Limb (tissue), 2 donors: ENCODE data around the gene MICU1.
"Not testable (repeated sequence)": the region's sequence is repeated elsewhere in the genome, so short reads cannot be mapped to it uniquely, and the experiment has no call there.

Experiments used
- DNase-seq, 2 donors: peaks; one replicate each; pipeline ENCODE4 v3.0.0-alpha.2; 2016; ENCODE audit errors: extremely low spot score in 2 of 2

Gene MICU1

DNA sequence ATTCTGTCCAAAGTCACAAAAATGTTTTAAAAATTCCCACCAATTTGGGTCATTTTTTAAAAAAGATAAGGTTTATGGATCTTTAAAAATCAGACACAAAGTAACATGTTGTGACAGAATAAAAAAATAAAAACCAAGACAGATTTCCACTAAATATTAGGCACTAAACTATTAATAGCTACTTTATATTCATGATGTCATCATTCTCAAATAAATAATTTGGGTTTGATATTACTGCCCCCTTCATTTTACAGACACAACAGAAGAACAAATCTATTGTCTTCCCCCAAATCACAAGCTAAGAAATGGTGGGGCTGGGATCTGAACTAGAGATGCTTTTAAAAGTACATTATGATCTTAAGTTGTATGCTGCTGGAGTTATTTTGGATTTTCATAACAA is 119.4 kb downstream of the MICU1 start:
- DNase-seq, result no peak

DNA sequence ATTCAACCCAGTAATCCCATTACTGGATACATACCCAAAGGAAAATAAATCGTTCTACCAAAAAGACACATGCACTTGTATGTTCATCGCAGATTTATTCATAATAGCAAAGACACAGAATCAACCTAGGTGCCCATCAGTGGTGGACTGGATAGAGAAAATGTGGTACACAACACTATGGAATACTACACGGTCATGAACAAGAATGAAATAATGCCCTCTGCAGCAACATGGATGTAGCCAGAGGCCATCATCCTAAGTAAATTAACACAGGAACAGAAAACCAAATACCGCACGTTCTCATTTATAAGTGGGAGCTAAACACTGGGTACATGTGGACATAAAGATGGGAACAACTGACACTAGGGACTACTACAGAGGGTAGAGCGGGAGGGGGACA is 120.4 kb downstream of the MICU1 start:
- DNase-seq, result no peak

DNA sequence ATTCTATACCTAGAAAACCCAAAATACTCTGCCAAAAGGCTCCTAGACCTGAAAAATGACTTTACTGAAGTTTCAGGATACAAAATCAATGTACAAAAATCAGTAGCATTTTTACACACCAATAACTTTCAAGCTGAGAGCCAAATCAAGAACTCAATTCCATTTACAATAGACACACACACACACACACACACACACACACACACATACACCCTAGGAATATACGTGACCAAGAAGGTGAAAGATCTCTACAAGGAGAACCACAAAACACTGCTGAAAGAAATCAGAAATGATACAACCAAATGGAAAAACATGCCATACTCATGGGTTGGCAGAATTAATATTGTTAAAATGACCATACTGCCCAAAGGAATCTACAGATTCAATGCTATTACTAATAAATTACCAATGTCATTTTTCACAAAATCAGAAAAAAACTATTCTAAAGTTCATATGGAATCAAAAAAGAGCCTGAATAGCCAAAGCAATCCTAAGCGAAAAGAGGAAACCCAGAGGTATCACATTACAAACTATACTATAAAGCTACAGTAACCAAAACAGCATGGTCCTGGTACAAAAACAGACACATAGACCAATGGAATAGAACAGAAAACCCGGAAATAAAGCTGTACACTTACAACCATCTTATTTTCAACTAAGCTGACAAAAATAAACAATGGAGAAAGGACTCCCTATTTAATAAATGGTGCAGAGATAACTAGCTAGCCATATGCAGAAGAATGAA is 122.0 kb downstream of the MICU1 start:
- no peak for DNase-seq

DNA sequence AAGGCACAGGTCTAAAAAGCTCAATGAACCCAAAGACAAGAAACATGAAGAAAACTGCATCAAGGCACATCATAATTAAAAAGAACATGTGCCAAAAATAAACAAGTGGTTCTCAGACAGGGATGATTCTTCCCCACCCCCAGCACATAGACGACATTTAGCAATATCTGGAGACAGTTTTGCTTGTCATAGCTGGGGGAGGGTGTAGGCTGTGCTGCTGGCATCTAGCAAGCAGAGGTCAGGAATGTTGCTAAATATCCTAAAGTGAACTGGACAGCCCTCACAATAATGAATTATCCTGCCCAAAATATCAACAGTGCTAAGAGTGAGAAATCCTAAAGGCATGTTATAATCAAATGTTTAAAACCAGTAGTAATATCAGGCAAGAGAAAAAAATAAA is 122.6 kb downstream of the MICU1 start:
- no peak for DNase-seq

DNA sequence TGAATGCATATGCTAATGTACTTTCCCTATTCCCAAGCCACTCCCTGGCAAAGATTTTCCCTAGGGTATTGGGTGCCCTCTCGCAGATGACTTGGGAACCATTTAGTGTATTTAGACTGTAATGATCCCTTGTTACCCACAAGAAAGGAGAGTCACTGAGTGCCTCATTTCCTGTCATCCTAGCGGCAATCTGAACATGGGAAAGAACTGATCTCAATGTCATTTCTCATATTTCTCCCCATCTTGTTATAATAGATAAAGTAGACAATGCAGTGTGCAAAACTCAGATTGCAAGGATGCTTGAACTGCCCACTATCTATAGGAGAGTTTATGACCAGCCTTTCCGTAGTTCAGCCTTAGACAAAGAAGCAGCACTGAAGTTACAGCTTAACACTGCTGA is 123.3 kb downstream of the MICU1 start:
- no peak for DNase-seq

DNA sequence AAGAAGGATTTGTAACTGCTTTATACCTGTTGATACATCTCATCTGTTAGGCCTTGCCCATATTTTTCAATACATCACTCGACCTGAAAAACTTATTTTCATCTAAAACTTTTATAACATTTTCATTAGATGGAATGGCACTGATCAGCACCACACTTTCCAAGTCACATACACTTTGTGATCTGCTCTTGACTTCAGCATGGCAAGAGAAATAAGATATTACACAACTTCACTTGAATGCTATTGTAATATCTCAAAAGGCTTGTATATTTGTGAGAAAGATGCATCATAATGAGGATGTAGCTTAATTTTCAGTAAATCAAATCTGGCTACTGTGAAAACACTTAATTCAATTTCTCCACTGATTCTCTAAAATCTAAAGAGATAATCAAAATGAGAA is 126.2 kb downstream of the MICU1 start:
- DNase-seq, result no peak

DNA sequence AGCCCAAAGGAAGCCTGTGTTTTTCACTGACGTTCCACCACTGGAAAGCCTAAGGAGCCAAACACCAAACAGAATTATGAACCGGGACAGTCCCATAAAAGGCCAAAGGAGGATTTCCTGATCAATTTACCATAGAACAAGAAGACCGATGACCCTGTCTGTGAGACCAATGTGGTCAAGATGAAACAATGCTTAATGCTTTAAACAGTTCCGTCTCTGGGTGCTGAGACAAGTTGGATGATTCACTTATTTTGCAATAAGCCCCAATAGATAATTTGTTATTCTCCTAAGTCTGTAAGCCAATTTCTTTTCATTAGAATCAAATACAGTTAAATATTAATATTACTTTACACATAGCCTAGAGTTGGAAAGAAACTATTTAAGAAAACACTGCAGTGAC is 134.9 kb downstream of the MICU1 start:
- no peak for DNase-seq

DNA sequence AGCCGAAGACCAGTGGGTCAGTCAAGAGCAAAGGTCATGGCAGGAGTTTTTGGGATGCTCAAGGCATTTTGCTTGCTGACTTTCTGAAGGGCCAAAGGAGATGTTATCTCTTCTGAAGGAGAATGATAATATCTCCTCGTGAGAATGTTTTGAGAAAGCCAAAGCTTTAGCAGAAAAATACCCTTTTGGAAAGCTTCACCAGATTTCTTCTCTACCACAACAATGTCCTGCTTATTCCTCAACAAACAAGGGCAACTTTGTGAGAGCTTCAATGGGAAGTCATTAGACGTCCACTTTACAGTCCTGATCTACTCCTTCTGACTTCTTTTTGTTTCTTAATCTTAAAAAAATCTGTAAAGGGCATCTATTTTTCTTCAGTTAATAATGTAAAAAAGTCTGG is 138.4 kb downstream of the MICU1 start:
- DNase-seq, result no peak

DNA sequence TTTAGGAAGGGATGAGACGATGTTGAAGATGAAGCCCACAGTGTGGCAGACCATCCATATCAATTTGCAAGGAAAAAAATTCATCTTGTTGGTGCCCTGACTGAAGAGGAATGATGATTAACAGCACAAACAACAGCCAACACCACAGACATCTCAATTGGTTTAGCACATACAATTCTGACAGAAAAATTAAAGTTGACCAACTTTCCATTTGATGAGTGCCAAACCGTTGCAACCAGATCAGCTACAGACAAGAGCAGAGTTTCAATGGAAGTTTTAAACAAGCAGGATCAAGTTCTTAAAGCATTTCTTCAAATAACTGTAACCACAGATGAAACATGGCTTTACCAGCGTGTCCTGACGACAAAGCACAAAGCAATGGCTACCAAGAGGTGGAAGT is 138.8 kb downstream of the MICU1 start:
- no peak for DNase-seq

DNA sequence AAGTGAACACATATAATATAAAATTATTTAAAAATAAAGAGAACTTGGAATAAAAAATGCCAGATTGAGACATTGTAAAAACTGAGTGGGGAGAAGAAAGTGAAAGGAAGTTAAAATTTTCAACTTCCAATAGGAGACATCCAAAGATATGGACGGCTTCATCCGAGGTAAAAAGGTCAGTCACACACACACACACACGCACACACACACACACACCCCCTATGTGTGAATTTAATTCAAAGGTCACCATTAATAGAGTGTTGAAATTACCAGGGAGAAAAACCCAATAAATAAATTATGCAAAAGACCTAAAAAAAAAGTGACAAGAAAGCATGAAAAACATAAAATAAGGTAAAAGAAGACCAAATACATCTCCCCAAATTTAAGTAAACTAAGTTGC is 140.2 kb downstream of the MICU1 start:
- DNase-seq, result no peak

DNA sequence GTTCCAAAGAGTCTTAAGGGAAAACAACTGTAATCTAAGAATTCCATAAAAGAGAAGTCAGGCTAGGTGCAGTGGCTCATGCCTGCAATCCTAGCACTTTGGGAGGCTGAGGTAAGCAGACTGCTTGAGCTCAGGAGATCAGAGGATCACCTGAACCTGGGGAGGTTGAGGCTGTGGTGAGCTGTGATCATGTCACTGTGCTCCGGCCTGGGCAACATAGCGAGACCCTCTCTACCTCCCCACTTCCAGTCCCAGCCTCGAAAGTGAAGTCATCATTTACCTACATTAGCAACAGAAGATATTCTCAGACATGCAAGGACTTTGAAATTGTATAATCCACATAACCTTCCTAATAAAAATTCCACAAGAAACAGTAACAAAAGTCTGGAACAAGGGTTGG is 141.4 kb downstream of the MICU1 start:
- no peak for DNase-seq

DNA sequence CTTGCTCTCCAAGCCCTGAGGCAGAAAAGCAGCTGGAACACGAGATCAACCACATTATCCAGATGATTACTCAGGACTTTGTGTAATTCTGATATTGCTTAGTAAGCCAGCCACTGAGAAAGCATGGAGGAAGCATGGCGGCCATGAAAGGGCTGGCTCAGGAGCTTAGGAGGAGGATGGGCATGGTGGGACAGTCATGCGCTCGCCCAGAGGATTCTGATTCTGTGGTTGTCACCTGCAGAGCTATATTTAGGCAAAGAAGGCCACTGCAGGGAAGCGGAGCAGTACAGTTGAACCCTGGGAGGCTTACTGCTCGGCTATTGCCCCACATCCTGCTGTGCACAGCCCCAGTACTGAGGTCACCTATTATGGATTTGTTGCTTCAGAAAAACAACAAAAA is 142.4 kb downstream of the MICU1 start:
- no peak for DNase-seq

DNA sequence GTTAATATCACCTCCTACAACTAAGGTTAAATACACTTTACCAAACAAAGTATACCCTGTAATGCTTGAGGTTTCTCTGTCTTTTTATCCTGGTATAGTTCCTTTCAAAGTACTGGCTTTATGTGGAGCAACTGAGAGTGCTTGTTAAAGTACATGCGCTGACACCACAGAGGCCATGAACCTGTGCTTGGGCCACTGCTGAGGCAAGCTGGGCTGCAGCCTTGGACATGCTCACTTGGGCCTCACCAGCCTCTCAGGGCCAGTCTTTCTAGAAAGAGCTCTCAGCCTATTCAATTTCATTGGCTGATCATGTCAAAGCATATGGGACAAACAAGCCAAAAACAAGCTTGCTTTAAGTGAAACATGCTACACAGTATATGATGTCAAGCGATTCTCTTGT is 145.0 kb downstream of the MICU1 start:
- no peak for DNase-seq

DNA sequence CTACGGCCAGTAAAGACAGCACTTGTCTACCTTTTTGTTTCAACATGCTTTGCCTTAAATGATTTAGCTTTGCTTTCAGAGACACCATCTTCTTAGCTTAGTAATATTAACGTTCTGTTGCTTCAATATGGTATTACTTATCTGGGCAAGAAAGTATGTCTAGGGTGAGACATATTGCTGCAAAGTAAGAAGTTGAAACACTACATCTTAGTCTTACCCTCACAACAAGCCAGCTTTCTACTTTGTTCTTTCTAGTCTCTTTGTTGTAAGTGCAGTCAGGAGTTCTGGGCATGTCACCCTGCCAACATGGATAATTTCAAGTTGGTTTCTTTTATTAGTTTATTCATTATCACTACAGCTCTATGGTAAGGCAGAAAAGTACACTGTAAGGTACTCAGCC is 148.4 kb downstream of the MICU1 start:
- DNase-seq, result no peak

DNA sequence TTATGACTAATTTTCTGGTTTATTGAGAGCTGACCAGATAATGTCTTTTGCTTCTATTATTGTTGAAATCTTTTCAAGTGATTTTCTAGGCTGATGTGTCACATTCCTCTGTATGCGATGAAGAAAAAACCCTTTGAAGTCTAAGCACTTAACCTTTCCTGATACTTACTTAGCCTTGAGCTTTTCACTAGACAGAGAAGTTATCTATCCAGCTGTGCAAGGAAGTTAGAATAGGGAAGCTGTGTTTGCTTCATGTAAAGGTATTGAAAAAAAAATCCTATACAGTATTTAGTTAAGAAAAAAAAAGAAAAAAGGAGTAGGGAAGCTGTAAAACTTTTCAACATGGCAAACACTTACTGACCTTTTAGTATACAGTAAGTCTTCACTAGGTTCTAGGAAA is 153.6 kb downstream of the MICU1 start:
- no peak for DNase-seq

DNA sequence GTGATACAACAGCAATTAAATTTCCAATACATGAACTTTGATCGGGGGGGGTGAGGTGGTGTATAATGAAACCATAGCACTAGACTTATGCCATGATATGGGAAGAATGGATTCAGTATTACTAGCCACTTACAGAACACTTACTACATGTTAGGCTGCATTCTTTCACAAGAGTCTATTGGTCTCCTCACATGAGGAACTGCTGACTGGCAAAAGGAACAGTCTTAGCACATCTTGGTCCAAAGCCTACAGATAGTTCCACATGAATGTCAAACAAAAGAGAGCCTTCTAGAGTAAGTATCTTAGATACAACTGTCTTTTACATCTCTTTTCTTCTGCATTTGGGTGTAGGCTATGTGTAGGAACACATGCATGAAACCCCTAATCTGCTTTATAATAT is 155.2 kb downstream of the MICU1 start:
- DNase-seq, result no peak

DNA sequence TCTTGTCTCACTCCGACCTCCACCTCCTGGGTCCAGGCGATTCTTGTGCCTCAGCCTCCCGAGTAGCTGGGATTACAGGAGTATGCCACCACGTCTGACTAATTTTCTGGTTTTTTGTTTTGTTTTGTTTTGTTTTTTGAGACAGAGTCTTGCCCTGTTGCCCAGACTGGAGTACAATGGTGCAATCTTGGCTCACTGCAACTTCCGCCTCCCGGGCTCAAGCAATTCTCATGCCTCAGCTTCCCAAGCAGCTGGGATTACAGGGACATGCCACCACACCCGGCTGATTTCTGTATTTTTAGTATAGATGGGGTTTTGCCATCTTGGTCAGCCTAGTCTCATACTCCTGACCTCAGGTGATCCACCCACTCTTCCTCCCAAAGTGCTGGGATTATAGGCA is 158.8 kb downstream of the MICU1 start:
- DNase-seq, result not testable (repeated sequence)

DNA sequence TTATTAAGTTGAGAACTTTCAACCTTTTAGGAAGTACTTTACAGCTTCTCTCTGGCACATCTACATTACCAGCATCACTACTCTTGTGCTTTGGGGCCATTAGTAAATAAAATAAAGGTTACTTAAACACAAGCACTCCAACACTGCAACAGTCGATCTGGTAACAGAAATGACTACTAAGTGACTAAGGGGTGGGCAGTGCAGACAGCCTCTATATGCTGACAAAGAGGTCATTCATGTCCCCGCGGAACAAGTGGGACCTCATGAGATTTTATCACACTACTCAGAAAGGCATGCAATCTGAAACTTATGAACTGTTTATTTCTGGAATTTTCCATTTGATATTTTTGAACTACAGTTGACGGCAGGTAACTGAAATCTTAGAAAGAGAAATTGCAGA is 159.9 kb downstream of the MICU1 start:
- DNase-seq, result no peak

DNA sequence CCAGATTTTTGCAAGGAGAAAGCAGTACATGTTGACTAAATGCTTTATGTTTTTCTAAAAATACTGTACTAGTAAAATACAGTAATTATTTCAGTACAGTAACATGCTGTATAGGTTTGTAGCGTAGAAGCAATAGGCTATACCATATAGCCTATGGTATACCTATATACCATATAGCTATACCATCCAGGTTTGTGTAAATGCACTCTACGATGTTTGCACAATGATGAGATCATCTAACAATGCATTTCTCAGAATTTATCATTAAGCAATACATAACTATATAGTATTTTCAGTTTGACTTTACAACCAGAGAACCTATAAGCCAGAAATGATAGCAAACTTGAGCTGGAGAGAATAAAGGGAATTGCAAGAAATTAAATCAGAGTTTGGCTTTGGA is 161.4 kb downstream of the MICU1 start:
- DNase-seq, result no peak

DNA sequence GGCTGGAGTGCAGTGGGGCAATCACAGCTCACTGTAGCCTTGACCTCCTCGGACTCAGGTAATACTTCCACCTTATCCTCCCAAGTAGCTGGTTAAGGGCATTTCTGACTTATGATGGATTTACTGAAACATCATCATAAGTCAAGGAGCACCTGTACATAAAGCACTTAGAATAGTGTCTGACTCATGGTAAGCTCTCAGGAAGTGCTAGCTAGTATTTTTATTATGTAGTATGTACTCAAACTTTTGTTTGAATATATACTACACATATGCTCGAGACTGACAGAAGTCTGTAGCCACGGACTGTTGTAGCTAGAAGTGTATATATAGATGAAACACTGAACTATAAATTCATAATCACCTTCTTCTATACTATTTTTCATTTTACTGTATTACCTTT is 163.6 kb downstream of the MICU1 start:
- no peak for DNase-seq

DNA sequence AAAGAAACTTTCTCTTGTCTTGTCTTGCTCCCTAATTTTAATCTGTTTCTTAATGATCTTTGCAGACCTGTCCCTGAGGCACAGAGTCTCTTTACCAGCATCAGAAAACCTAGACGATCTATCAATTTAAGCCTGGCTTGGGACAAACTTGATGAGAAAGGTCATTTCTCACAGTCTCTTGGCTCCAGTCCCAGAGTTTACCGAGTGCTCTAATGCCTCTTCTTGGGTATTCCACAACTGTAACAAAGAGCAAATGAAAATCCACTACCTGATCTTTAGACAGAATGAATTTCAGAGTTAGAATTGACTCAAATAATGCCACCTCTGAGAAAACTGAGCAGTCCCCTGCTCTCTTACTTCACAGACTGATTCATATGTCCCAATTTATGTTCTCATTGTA is 164.8 kb downstream of the MICU1 start:
- DNase-seq, result no peak

DNA sequence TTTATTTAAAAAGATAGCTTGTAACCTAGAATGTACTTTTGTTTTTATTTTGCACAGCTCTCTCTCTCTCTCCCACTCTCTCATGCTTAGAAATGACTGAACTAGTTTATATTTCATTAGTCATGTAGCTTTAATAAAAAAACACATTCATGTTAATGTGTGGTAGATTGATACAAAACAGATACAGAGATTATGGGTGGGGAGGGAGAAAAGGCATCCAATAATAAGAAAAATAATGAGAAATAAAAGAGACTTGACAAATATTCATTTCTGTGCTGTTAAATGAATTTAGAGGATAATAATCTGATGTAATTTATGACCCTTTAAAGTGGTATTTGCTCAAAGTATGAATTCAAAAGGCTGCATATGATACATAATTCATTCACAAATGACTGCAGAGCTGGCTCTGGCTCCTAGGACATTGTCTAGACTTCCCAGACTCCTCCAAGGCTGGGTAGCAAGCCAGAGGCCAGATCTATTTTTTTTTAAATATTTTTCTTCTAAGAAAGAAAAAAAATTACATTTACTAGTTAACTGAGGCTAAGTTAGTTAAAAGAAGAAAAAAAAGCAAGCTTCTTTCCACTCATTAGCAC is 165.5 kb downstream of the MICU1 start:
- no peak for DNase-seq

DNA sequence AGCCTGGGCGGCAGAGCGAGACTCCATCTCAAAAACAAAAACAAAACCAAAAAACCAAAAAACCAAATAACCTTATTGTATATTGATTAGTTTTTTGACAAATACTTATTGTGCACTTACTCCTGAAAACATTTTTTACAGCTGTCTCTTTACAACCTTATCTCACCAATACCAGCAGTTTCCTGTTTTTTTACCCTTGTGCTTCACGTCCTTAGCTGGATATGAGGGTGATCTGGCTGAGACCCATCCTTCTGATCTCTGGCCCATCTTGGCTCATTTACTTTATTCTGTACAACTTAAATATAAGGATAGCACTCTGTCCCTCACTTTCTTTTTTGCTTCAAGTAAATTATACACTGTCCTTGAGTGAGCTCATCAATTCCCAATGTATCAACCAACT is 166.6 kb downstream of the MICU1 start:
- no peak for DNase-seq
